Adrenal gland (tissue), 5 donors: ENCODE results near the gene HIP1R.

Experiments
- CTCF ChIP-seq, 6 experiments: fragments of 450-650 bp in 4 of 6; fragments of 200-600 bp in 2 of 6; sonication (generic) in 1 of 6; IDR thresholded peaks; 1 replicate in 5 of 6; 2 replicates in 1 of 6; pipeline versions ENCODE4 v1.5.1 to v1.8.0; 2016 to 2021; ENCODE audit warnings: antibody characterized with exemption in 6 of 6, mild to moderate bottlenecking in 2 of 6, moderate library complexity in 1 of 6
- POLR2A ChIP-seq, 2 donors: fragments of 450-650 bp; IDR thresholded peaks; one replicate each; pipeline ENCODE4 v1.6.1; 2017; ENCODE audit warnings: antibody characterized with exemption in 2 of 2, mild to moderate bottlenecking in 2 of 2, moderate library complexity in 1 of 2
- donor health status: DM: no; HTN: no; CAD: no.

DNA sequence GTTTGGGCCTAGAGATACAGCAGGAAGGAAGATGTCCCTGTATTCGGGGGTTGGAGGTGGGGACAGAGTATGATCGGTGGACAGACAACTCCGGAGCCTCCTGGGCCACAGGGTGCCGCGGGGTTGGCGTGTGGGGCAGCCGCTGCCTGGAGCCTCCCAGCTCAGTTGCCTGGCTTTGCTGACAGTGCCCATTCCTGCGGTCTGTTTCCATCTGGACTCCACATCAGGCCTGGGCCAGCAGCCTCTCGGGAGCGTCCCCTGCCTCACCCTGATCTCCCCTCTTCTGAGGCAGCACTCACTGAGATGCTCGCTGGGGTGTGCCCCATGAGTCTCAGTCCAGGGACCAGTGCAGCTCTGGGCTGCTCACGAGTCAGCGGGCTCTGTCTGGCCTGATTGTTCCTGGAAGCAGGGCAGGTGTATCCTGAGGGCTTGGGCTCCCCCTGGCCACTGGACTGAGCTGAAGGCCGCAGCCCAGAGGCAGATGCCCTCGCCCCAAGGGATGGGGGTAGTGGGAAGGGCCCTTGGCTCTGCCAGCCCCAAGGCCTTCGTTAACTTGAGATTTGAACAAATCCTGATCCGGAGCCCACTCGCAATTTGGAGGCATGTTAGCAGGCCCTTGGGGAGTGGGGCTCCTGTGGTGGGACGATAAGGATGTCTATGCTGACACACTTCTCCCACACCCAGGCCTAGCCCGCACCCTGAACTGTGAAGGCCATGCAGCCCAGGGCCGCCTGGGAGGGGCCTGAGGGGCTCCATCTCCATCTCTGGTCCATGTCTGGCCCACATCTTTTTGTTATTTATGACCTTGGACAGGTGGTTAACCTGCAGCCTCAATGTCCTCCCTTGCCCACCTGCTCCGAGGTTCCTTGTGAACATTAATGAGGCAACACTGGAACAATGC is 7.5 kb downstream of the HIP1R start:
- TF ChIP-seq POLR2A (IDR thresholded peaks at IDR 0.05) = no peak
- no peak for TF ChIP-seq CTCF (IDR thresholded peaks at IDR 0.05)
